Neural cell (in vitro differentiated cells): ENCODE results near the gene RPL36.
"Not testable (repeated sequence)": the region's sequence is repeated elsewhere in the genome, so short reads cannot be mapped to it uniquely, and the experiment has no call there.

Experiments
- EZH2 ChIP-seq: fragments of 200-600, 300-800 bp; shearing (Covaris generic), sonication (generic); IDR thresholded peaks from 2 replicates; pipeline ENCODE4 v1.6.1; 2014; ENCODE audit warnings: antibody characterized with exemption, low read length, borderline replicate concordance, mild to moderate bottlenecking; ENCODE audit not compliant: insufficient read depth, poor library complexity, severe bottlenecking
- SMC3 ChIP-seq: fragments of 450-650 bp; conservative IDR thresholded peaks from 2 replicates; pipeline ENCODE4 v1.6.1; 2014; ENCODE audit warnings: antibody characterized with exemption, mild to moderate bottlenecking, moderate library complexity; ENCODE audit not compliant: poor library complexity
- TF ChIP-seq, protein P1 (sequence below): fragments of 450-650 bp; IDR thresholded peaks from 2 replicates; pipeline ENCODE4 v1.5.1; 2014; ENCODE audit warnings: antibody characterized with exemption, mild to moderate bottlenecking, moderate library complexity; ENCODE audit not compliant: poor library complexity, severe bottlenecking

- TF ChIP-seq, protein P1, sequence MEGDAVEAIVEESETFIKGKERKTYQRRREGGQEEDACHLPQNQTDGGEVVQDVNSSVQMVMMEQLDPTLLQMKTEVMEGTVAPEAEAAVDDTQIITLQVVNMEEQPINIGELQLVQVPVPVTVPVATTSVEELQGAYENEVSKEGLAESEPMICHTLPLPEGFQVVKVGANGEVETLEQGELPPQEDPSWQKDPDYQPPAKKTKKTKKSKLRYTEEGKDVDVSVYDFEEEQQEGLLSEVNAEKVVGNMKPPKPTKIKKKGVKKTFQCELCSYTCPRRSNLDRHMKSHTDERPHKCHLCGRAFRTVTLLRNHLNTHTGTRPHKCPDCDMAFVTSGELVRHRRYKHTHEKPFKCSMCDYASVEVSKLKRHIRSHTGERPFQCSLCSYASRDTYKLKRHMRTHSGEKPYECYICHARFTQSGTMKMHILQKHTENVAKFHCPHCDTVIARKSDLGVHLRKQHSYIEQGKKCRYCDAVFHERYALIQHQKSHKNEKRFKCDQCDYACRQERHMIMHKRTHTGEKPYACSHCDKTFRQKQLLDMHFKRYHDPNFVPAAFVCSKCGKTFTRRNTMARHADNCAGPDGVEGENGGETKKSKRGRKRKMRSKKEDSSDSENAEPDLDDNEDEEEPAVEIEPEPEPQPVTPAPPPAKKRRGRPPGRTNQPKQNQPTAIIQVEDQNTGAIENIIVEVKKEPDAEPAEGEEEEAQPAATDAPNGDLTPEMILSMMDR = not testable (repeated sequence)
- TF ChIP-seq EZH2, SMC3: not testable (repeated sequence)
Measured at GRCh38 chr19:5733172-5733571, 43.1 kb downstream of the RPL36 start.
